Stimulated activated CD8-positive, alpha-beta memory T cell treated with anti-CD3 and anti-CD28 coated beads, Interleukin-4, amount 100 ng/mL, for 4 hours (primary cell): Measurements from ENCODE around the gene LMCD1.

Experiments
- DNase-seq, 2 donors: peaks; one replicate each; pipeline ENCODE4 v3.0.0-alpha.2; 2020; ENCODE audit warnings: low read depth in 2 of 2, low spot score in 1 of 2

LMCD1 gene

GRCh38 chr3:8504611-8504973 is 3.0 kb downstream of the LMCD1 start:
- DNase-seq, result no peak

GRCh38 chr3:8505621-8506020 is 4.0 kb downstream of the LMCD1 start:
- DNase-seq, result no peak

- no peak for DNase-seq
These were observed 5.0 kb downstream of the LMCD1 start for GRCh38 chr3:8506571-8507061.

- DNase-seq, result no peak
These were observed 5.9 kb downstream of the LMCD1 start for GRCh38 chr3:8507496-8507895.

GRCh38 chr3:8509961-8510360 is 8.3 kb downstream of the LMCD1 start:
- DNase-seq, result no peak

GRCh38 chr3:8512234-8512633 is 10.6 kb downstream of the LMCD1 start:
- DNase-seq, result no peak

DNA sequence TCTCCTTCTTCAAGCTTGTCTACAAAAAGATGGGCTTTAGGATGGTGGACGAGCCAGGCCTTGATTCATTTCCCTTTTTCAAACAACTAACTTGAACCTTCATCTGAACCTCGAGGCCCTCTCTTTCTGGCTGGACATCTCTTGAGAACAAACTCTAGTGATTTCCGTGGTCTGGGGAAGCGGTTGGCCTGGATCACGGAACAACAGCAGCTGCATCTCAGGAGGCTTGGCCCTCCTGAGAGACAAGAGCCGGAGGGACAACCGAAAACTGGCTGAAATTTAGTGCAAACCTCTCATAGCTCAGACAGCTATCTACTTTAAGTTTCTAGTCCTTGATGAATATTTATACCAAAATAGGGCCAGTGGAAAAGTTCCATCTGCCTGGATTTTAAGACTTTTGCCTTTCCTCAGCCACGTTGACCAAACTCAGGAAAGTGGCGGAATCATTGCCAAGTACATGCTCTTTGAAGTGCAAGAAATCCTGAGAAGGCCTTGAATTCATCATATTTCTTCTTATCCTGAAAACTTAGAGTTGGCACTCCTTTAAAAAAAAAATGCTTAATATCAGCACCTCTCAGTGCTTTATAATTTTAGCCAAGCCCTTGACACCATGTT is 14.5 kb downstream of the LMCD1 start:
- no peak for DNase-seq

DNA sequence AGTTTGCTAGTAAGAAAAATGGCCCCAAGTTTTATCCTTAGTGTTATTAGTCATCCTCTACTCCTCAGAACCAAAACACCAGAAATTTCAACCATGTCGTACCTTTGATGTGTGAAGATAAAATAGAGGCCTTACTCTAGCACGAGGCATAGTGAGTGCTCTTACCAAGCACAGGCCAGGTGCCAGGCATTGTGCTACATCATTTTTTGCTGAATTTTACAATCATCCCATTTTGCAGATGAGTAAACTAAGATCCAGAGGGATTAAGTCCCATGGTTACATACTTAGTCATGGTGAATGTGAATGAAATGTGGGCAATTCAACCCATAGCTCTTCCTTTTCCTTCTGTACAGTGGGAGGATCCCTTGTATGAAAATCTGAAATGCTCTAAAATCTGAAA is 15.2 kb downstream of the LMCD1 start:
- DNase-seq, result no peak

GRCh38 chr3:8517487-8517886 is 15.9 kb downstream of the LMCD1 start:
- DNase-seq, result no peak

DNA sequence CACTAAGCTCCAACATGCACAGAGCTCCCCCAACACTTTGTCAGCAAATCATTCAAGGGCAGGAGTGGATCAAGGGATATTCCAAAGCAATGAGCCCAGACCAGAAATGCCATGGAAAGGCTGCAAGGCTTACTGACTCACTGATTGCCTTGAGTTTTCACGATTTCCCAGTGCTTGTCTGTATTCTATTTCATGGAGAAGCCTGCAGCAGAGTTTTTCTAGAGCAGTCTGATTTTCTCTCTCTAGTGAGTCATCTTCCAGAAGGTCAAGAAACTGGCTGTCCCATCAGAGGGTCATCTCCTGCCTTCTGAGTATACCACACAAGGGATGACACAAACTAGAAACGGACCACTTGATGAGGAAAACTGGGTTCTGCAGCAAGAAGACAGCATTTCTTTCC is 16.5 kb downstream of the LMCD1 start:
- no peak for DNase-seq

- DNase-seq, result no peak
These were observed 17.5 kb downstream of the LMCD1 start for GRCh38 chr3:8519156-8519555.

- DNase-seq, result no peak
These were observed 18.3 kb downstream of the LMCD1 start for GRCh38 chr3:8519774-8520448.

- no peak for DNase-seq
These were observed 19.3 kb downstream of the LMCD1 start for GRCh38 chr3:8520816-8521403.

DNA sequence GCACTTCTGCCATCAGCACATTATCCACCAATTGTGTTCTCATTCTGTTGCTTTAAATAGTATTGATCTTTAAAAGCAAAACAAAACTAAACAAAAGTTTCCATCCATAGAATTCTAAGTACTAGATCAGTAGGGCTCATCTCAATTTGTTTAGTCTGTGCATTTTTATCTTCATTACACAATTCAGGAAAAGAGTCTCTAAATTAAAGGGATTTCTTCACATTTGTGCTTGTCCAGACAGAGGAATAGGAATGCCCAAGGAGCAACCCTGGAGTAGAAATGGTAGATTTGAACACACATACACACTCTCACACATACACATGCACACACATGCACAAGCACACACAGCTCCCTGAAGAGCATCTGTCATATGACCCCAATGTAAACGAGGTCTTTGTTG is 21.4 kb downstream of the LMCD1 start:
- DNase-seq, result no peak

DNA sequence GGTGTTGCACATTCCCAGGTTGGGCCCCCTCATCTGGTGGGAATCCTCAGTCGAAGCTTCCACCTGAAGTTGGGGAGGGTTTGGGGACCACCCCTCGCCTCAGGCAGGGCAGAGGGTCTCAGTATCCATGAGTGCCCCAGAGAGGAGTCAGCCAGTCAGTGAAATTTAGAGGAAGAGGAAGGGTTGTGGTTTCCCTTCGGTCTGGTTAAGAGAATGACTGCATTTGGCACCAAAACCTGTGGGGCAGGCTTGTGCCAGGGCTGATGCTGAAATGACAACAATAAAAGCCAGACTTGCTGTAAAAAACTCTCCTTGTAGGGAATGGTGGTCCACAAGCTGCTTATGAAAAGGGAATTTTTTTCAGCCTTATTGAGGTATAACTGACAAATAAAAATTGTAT is 22.6 kb downstream of the LMCD1 start:
- DNase-seq, result no peak

- DNase-seq, result no peak
These were observed 23.2 kb downstream of the LMCD1 start for GRCh38 chr3:8524656-8525399.

- DNase-seq, result no peak
These were observed 24.3 kb downstream of the LMCD1 start for GRCh38 chr3:8525893-8526292.

DNA sequence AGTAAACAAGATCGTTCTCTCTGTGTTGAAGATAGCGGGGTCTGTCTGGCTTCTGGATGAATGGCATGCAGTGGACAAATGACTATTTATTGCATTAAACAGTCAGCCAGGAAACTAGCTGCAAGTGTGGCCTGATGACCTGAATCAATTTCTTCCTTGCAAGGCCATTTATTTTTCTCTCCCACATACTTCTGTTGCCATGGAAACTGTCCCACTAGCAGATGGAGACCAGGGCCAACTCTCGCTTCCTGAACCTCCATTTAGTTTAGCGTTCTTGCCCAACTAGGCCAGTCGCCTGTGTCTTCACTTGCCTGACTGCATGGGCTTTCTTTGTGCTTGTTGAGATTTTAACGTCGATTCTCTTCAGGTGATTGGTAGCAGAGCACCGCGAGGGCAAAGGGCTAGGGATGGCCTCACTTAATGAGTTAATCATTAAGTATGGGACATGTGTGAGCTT is 27.6 kb downstream of the LMCD1 start:
- DNase-seq, result no peak

DNA sequence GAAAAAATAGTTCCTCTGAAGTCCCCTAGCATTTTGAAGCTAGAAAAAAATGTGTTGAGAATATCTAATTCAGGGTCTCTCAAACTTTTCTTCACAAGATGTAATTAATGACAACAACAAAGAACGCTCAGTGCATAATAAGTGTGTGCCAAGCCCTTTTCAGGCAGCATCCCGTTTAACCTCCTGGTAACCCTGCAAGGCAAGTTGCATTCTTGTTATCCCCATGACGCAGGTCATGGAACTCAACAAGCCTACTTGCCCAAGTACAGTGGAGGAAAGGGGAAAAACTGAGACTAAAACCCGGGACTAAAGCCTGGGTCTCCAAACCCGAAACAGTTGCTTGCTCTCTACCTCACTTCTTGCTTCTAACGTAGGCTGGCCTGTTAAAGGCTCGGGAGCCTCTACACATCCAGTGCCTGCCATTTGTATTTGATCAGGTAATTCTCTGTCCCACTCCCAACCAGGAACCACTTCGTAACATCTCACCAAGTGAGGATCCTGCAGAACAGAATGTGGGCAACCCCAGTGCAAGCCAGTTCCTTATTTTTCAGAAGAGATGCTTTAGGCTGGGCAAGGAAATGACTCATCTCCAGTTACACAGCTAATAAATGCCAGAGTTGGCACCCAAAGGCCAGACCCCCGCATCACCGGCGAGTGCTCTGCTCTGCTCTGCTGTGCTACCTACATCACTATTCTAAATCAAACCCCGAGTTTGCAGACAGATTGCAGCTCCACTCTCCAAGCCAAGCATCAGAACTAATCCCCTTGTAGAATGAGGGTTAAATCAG is 28.3 kb downstream of the LMCD1 start:
- no peak for DNase-seq

GRCh38 chr3:8530581-8530980 is 29.0 kb downstream of the LMCD1 start:
- DNase-seq, result no peak

DNA sequence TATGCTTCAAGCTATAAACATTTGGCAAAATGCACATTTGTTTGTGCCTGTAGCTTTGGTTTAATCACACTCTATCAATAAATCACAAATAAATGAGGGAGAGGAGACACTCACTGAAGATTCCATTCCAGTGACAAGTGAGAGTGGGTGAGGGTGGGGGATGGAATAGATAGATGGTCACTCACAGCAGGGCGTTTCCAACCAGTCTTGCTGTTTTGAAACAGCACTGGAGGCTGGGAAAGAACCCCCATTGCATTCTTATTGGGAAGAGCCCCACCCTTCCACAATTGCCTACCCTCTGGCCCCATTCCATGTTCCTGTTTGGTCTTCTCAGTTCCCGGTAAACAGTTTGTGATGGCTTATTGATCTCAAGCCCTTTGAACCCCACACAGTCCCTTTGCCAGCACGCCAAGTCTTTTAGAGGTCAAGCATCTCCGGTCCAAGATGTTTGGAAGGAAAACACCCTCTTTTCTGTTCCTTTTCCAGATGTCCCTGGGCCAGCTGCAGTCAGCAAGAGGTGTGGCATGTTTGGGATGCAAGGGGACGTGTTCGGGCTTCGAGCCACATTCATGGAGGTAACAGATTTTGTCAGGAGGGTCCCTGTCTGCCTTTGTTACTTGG is 30.7 kb downstream of the LMCD1 start:
- DNase-seq, result no peak
